Measurements from ENCODE around the gene CMTM8.

CMTM8 gene

GRCh38 chr3:32366638-32367397 lies 128.3 kb downstream of the CMTM8 start:
- TF ChIP-seq GATA1 (IDR thresholded peaks at IDR 0.05; ENCODE audit: low read depth, low read length): no peak
- TF ChIP-seq POLR2A (IDR thresholded peaks at IDR 0.05; ENCODE audit: low read length): no peak
- DNase-seq: no peak

GRCh38 chr3:32367442-32367841 lies 129.0 kb downstream of the CMTM8 start:
- no peak for DNase-seq
- TF ChIP-seq GATA1 (IDR thresholded peaks at IDR 0.05; ENCODE audit: low read depth, low read length): no peak
- TF ChIP-seq POLR2A (IDR thresholded peaks at IDR 0.05; ENCODE audit: low read length): no peak

- DNase-seq: no peak
- TF ChIP-seq GATA1 (IDR thresholded peaks at IDR 0.05; ENCODE audit: low read depth, low read length): no peak
- no peak for TF ChIP-seq POLR2A (IDR thresholded peaks at IDR 0.05; ENCODE audit: low read length)
Measured at GRCh38 chr3:32371461-32372212, 133.2 kb downstream of the CMTM8 start.

- TF ChIP-seq GATA1 (IDR thresholded peaks at IDR 0.05; ENCODE audit: low read depth, low read length) (no peak), POLR2A (IDR thresholded peaks at IDR 0.05; ENCODE audit: low read length) (no peak)
- DNase-seq: no peak
Measured at GRCh38 chr3:32372213-32372490, 133.7 kb downstream of the CMTM8 start.

- DNase-seq: no peak
- TF ChIP-seq POLR2A (IDR thresholded peaks at IDR 0.05; ENCODE audit: low read length) (no peak), GATA1 (IDR thresholded peaks at IDR 0.05; ENCODE audit: low read depth, low read length) (no peak)
Measured at GRCh38 chr3:32373276-32373675, 134.8 kb downstream of the CMTM8 start.

- no peak for DNase-seq
- TF ChIP-seq POLR2A (IDR thresholded peaks at IDR 0.05; ENCODE audit: low read length) (no peak), GATA1 (IDR thresholded peaks at IDR 0.05; ENCODE audit: low read depth, low read length) (no peak)
Measured at GRCh38 chr3:32373844-32374243, 135.4 kb downstream of the CMTM8 start.

- no peak for TF ChIP-seq GATA1 (IDR thresholded peaks at IDR 0.05; ENCODE audit: low read depth, low read length)
- TF ChIP-seq POLR2A (IDR thresholded peaks at IDR 0.05; ENCODE audit: low read length): no peak
- DNase-seq: peak; percentile 74 to 83
Measured at GRCh38 chr3:32374788-32375595, 136.5 kb downstream of the CMTM8 start.

- DNase-seq: no peak
- TF ChIP-seq GATA1 (IDR thresholded peaks at IDR 0.05; ENCODE audit: low read depth, low read length) (no peak), POLR2A (IDR thresholded peaks at IDR 0.05; ENCODE audit: low read length) (no peak)
Measured at GRCh38 chr3:32375596-32375930, 137.1 kb downstream of the CMTM8 start.

GRCh38 chr3:32376115-32376514 lies 137.6 kb downstream of the CMTM8 start:
- TF ChIP-seq POLR2A (IDR thresholded peaks at IDR 0.05; ENCODE audit: low read length) (no peak), GATA1 (IDR thresholded peaks at IDR 0.05; ENCODE audit: low read depth, low read length) (no peak)
- DNase-seq: no peak

GRCh38 chr3:32379831-32380500 lies 141.5 kb downstream of the CMTM8 start:
- no peak for DNase-seq
- no peak for TF ChIP-seq POLR2A (IDR thresholded peaks at IDR 0.05; ENCODE audit: low read length)
- no peak for TF ChIP-seq GATA1 (IDR thresholded peaks at IDR 0.05; ENCODE audit: low read depth, low read length)

GRCh38 chr3:32381922-32382321 lies 143.4 kb downstream of the CMTM8 start:
- TF ChIP-seq GATA1 (IDR thresholded peaks at IDR 0.05; ENCODE audit: low read depth, low read length) (no peak), POLR2A (IDR thresholded peaks at IDR 0.05; ENCODE audit: low read length) (no peak)
- DNase-seq: no peak

GRCh38 chr3:32383136-32383711 lies 144.7 kb downstream of the CMTM8 start:
- DNase-seq: peak; percentile 53 to 62

GRCh38 chr3:32384938-32385337 lies 146.5 kb downstream of the CMTM8 start:
- TF ChIP-seq GATA1 (IDR thresholded peaks at IDR 0.05; ENCODE audit: low read depth, low read length) (no peak), POLR2A (IDR thresholded peaks at IDR 0.05; ENCODE audit: low read length) (no peak)
- DNase-seq: peak; percentile 24 to 25

More at GRCh38 chr3:32383136-32383711, 144.7 kb downstream of the CMTM8 start:
- TF ChIP-seq GATA1 (IDR thresholded peaks at IDR 0.05; ENCODE audit: low read depth, low read length): no peak
- no peak for TF ChIP-seq POLR2A (IDR thresholded peaks at IDR 0.05; ENCODE audit: low read length)
